H1 (cell line): ENCODE results near the gene LIFR. TPM values are rescaled to one million over a fixed set of nuclear protein-coding genes. Genes with fewer than 3 reads are reported as not detected.
"Not testable (repeated sequence)": the region's sequence is repeated elsewhere in the genome, so short reads cannot be mapped to it uniquely, and the experiment has no call there.

ENCODE experiments used
- CTCF ChIA-PET: fragments of 300-600 bp; sonication (Branson Sonifier 250); formaldehyde crosslinking; loops from one replicate; lab custom pipeline; 2021; ENCODE audit not compliant: partially characterized antibody; lab: Charles Lee
- POLR2A ChIA-PET: fragments of 300-600 bp; sonication (Branson Sonifier 250); formaldehyde crosslinking; loops from one replicate; lab custom pipeline; 2021; ENCODE audit warnings: inconsistent platforms; ENCODE audit not compliant: partially characterized antibody; lab: Charles Lee
- DNase-seq, 2 experiments: peaks; one replicate each; pipeline versions ENCODE4 v3.0.0 to v3.0.0-alpha.2; 2010 to 2022; ENCODE audit warnings: low spot score in 2 of 2, low read depth in 1 of 2, mixed read lengths in 1 of 2
- FAIRE-seq: peaks from 2 replicates; lab custom pipeline; 2011; peaks lifted over from hg19 to GRCh38; lab: Jason Lieb, UNC
- H2AFZ ChIP-seq: 2 replicates; pipeline ENCODE4 v1.8.1; 2012; ENCODE audit warnings: low read length, inconsistent platforms
- H2AK5ac ChIP-seq: 2 replicates; pipeline ENCODE4 v1.6.1; 2013; ENCODE audit warnings: low read depth, low read length
- H2BK120ac ChIP-seq: replicated peaks from 2 replicates; pipeline ENCODE3; 2013; ENCODE audit warnings: low read depth, low read length, inconsistent platforms
- H2BK12ac ChIP-seq: 2 replicates; pipeline ENCODE4 v1.6.1; 2013; ENCODE audit warnings: low read depth, low read length
- H2BK15ac ChIP-seq: 2 replicates; pipeline ENCODE4 v1.6.1; 2013; ENCODE audit warnings: low read length
- H2BK20ac ChIP-seq: 2 replicates; pipeline ENCODE4 v1.6.1; 2013; ENCODE audit warnings: low read length
- H2BK5ac ChIP-seq: 2 replicates; pipeline ENCODE4 v1.6.1; 2013; ENCODE audit warnings: low read depth, low read length
- H3K14ac ChIP-seq: 2 replicates; pipeline ENCODE4 v1.6.1; 2013; ENCODE audit warnings: inconsistent platforms; ENCODE audit not compliant: insufficient read length
- H3K18ac ChIP-seq: 2 replicates; pipeline ENCODE4 v1.6.1; 2013; ENCODE audit warnings: low read length; ENCODE audit errors: extremely low read depth
- H3K23ac ChIP-seq: 2 replicates; pipeline ENCODE4 v1.6.1; 2013; ENCODE audit warnings: inconsistent platforms; ENCODE audit not compliant: insufficient read length
- H3K23me2 ChIP-seq: 2 replicates; pipeline ENCODE4 v1.6.1; 2013; ENCODE audit warnings: low read depth, low read length
- H3K27ac ChIP-seq: 2 replicates; pipeline ENCODE4 v1.6.1; 2011; ENCODE audit warnings: low read depth, low read length, inconsistent platforms
- H3K27me3 ChIP-seq, 4 experiments: replicated peaks in 1 of 4; 1 replicate in 1 of 4; 2 replicates in 3 of 4; pipeline versions ENCODE4 v1.6.1 to v1.8.1; 2011 to 2013; ENCODE audit warnings: low read length in 3 of 4, mild to moderate bottlenecking in 3 of 4, inconsistent platforms in 2 of 4, mixed read lengths in 2 of 4, moderate library complexity in 1 of 4; ENCODE audit not compliant: control insufficient read depth in 3 of 4, insufficient read depth in 3 of 4; ENCODE audit errors: extremely low read depth in 1 of 4
- H3K36me3 ChIP-seq, 4 experiments: 2 replicates each; pipeline versions ENCODE4 v1.6.1 to v1.8.1; 2011 to 2013; ENCODE audit warnings: mild to moderate bottlenecking in 4 of 4, low read length in 3 of 4, moderate library complexity in 2 of 4, control low read depth in 1 of 4, inconsistent platforms in 1 of 4; ENCODE audit not compliant: insufficient read depth in 4 of 4, control insufficient read depth in 2 of 4
- H3K4ac ChIP-seq: replicated peaks from 2 replicates; pipeline ENCODE3; 2013; ENCODE audit warnings: low read length, low read depth, mixed read lengths, inconsistent platforms; ENCODE audit not compliant: insufficient read length
- H3K4me1 ChIP-seq, 4 experiments: replicated peaks in 1 of 4; 1 replicate in 1 of 4; 2 replicates in 3 of 4; pipeline versions ENCODE4 v1.6.1 to v1.8.1; 2011 to 2013; ENCODE audit warnings: low read length in 3 of 4, inconsistent platforms in 2 of 4, mixed read lengths in 1 of 4; ENCODE audit not compliant: insufficient read depth in 4 of 4, control insufficient read depth in 3 of 4
- H3K4me2 ChIP-seq, 2 experiments: 2 replicates each; pipeline versions ENCODE4 v1.6.1 to v1.8.1; 2011 to 2013; ENCODE audit warnings: low read depth in 2 of 2, low read length in 2 of 2, control low read depth in 1 of 2, inconsistent platforms in 1 of 2, mild to moderate bottlenecking in 1 of 2; ENCODE audit not compliant: insufficient read depth in 1 of 2
- H3K4me3 ChIP-seq, 4 experiments: fragments of 200-600, 300-600 bp in 1 of 4; sonication (generic), shearing (Covaris generic), sonication (Bioruptor Twin) in 1 of 4; 2 replicates each; pipeline versions ENCODE4 v1.5.1 to v1.8.1; 2011 to 2016; ENCODE audit warnings: low read length in 4 of 4, low read depth in 3 of 4, control low read depth in 2 of 4, inconsistent platforms in 2 of 4, mild to moderate bottlenecking in 2 of 4, mixed read lengths in 1 of 4, moderate library complexity in 1 of 4; ENCODE audit not compliant: insufficient read depth in 2 of 4; ENCODE audit errors: extremely low read depth in 1 of 4
- H3K56ac ChIP-seq: replicated peaks from 2 replicates; pipeline ENCODE3; 2013; ENCODE audit warnings: low read depth, mild to moderate bottlenecking, mixed read lengths, low read length, inconsistent platforms; ENCODE audit not compliant: insufficient read length
- H3K79me1 ChIP-seq: 2 replicates; pipeline ENCODE4 v1.6.1; 2013; ENCODE audit warnings: low read depth, low read length, control low read depth
- H3K79me2 ChIP-seq, 2 experiments: 2 replicates each; pipeline versions ENCODE4 v1.6.1 to v1.8.1; 2012 to 2013; ENCODE audit warnings: low read length in 2 of 2, mild to moderate bottlenecking in 2 of 2, inconsistent platforms in 1 of 2; ENCODE audit not compliant: insufficient read depth in 2 of 2, control insufficient read depth in 1 of 2
- H3K9ac ChIP-seq, 4 experiments: replicated peaks in 1 of 4; 1 replicate in 1 of 4; 2 replicates in 3 of 4; pipeline versions ENCODE4 v1.6.1 to v1.8.1; 2011 to 2013; ENCODE audit warnings: low read depth in 3 of 4, low read length in 3 of 4, control low read depth in 2 of 4, mild to moderate bottlenecking in 2 of 4, moderate library complexity in 2 of 4, inconsistent platforms in 1 of 4; ENCODE audit errors: extremely low read depth in 1 of 4
- H3K9me3 ChIP-seq, 2 experiments: 2 replicates each; pipeline versions ENCODE4 v1.6.1 to v1.8.1; 2012 to 2013; ENCODE audit warnings: mild to moderate bottlenecking in 2 of 2, moderate library complexity in 2 of 2, control low read depth in 1 of 2, inconsistent platforms in 1 of 2, low read depth in 1 of 2, low read length in 1 of 2, mixed read lengths in 1 of 2; ENCODE audit not compliant: insufficient read depth in 2 of 2
- H4K20me1 ChIP-seq, 2 experiments: replicated peaks in 1 of 2; 2 replicates each; pipeline versions ENCODE3 to v1.8.1; 2011 to 2013; ENCODE audit warnings: inconsistent platforms in 2 of 2, low read length in 2 of 2, mild to moderate bottlenecking in 1 of 2; ENCODE audit not compliant: insufficient read depth in 2 of 2, control insufficient read depth in 1 of 2
- H4K5ac ChIP-seq: 2 replicates; pipeline ENCODE4 v1.6.1; 2013; ENCODE audit warnings: low read length, low read depth, mixed read lengths, inconsistent platforms; ENCODE audit not compliant: insufficient read length
- H4K8ac ChIP-seq: 2 replicates; pipeline ENCODE4 v1.8.0; 2013; ENCODE audit warnings: mild to moderate bottlenecking, moderate library complexity, low read length, inconsistent platforms; ENCODE audit not compliant: insufficient read depth; ENCODE audit errors: extremely low read depth
- H4K91ac ChIP-seq: replicated peaks from 2 replicates; pipeline ENCODE3; 2013; ENCODE audit warnings: low read length, mixed read lengths, inconsistent platforms; ENCODE audit not compliant: insufficient read length
- CTBP2 ChIP-seq: IDR thresholded peaks from 2 replicates; pipeline ENCODE4 v1.7.0; 2011; ENCODE audit warnings: borderline replicate concordance, mild to moderate bottlenecking, moderate library complexity, mixed read lengths, low read length; ENCODE audit not compliant: insufficient read depth, insufficient read length
- GABPA ChIP-seq: IDR thresholded peaks from 2 replicates; pipeline ENCODE4 v1.6.1; 2011; ENCODE audit warnings: mild to moderate bottlenecking, low read length, moderate library complexity, borderline replicate concordance; ENCODE audit not compliant: insufficient read depth
- KDM5A ChIP-seq: fragments of 200-600 bp; IDR thresholded peaks from 2 replicates; pipeline ENCODE4 v1.7.1; 2012; ENCODE audit warnings: mild to moderate bottlenecking, low read length, inconsistent platforms, mixed read lengths
- NANOG ChIP-seq: IDR thresholded peaks from 2 replicates; pipeline ENCODE4 v1.6.1; 2011; ENCODE audit warnings: low read length, low read depth, mild to moderate bottlenecking, inconsistent platforms; ENCODE audit not compliant: insufficient read depth, poor library complexity, severe bottlenecking
- SRF ChIP-seq: IDR thresholded peaks from 2 replicates; pipeline ENCODE4 v1.6.1; 2011; ENCODE audit warnings: mild to moderate bottlenecking, low read depth, low read length, moderate library complexity
- polyA plus RNA-seq, 7 experiments: library from polyadenylated mRNA; depleted of rRNA in 3 of 7; stranded (reverse) in 5 of 7; unstranded in 2 of 7; fragments of >200 nt in 5 of 7; fragments of 200-250 nt in 2 of 7; gene quantifications; 1 replicate in 5 of 7; 2 replicates in 1 of 7; 4 replicates in 1 of 7; pipeline versions ENCODE4 v1.2.1 to v1.2.3, GENCODE V29; 2011 to 2013; ENCODE audit warnings: missing spikeins in 2 of 7, mixed read lengths in 2 of 7
- total RNA-seq: library from RNA; stranded (reverse); fragmentation: NEBNext Ultra II Directional; extraction: Animal tissue kit (Norgen Biotek cat#: 25700); gene quantifications from 2 replicates; pipeline ENCODE4 v1.2.1, GENCODE V29; 2021
- TF ChIP-seq, protein P1 (sequence below): IDR thresholded peaks from 2 replicates; pipeline ENCODE4 v1.6.1; 2012; ENCODE audit warnings: inconsistent platforms
- TF ChIP-seq, protein P2 (sequence below): IDR thresholded peaks from 2 replicates; pipeline ENCODE4 v1.6.1; 2011; ENCODE audit warnings: low read length, improper control_type of control experiment
- TF ChIP-seq, protein P3 (sequence below): IDR thresholded peaks from 2 replicates; pipeline ENCODE4 v1.6.1; 2012; ENCODE audit warnings: inconsistent platforms

LIFR gene
- total and polyA plus RNA-seq, 2 of the 8 experiments (the other 6 are each of a cell fraction or from before 2014, with no cell fraction given) = 2.0 to 18.9 TPM

DNA sequence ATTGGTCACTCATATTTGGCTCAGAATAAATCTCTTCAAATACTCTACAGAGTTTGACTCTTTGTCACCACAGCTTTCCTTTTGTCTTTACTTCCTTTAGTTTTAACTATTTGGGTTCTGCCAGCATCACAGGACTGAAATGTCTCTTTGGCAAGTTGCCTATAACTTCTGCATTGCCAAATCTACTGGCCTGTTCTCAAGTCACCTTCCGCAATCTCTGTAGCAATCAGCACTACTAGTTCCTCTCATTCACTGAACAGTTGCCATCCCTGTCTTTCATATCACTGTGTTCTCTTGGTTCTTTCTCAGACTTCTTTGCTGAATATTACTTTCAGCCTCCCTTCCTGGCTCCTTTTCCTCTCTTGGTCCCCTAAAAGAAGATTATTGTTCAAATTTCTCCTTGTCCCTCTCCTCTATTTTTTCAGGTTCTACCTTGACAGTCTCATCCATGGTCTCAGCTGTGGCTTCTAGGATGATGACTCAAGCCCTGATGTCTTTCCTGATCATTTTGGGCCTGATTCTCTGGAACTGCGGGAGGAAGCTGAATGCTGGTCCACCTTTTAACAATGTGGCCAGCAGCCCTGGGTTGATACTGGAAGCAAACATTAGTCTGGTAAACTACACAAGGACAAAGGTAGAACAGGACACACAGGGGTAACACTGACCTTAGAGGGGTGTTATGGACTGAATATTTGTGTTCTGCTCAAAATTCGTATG is 44.0 kb upstream of the LIFR start (continued):
- no peak for TF ChIP-seq GABPA
- TF ChIP-seq, protein P1, sequence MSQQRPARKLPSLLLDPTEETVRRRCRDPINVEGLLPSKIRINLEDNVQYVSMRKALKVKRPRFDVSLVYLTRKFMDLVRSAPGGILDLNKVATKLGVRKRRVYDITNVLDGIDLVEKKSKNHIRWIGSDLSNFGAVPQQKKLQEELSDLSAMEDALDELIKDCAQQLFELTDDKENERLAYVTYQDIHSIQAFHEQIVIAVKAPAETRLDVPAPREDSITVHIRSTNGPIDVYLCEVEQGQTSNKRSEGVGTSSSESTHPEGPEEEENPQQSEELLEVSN = no peak
- no peak for TF ChIP-seq KDM5A
- TF ChIP-seq, protein P2, sequence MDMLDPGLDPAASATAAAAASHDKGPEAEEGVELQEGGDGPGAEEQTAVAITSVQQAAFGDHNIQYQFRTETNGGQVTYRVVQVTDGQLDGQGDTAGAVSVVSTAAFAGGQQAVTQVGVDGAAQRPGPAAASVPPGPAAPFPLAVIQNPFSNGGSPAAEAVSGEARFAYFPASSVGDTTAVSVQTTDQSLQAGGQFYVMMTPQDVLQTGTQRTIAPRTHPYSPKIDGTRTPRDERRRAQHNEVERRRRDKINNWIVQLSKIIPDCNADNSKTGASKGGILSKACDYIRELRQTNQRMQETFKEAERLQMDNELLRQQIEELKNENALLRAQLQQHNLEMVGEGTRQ = no peak
- no peak for TF ChIP-seq NANOG
- TF ChIP-seq SRF = no peak
- TF ChIP-seq CTBP2 = no peak
- TF ChIP-seq, protein P3, sequence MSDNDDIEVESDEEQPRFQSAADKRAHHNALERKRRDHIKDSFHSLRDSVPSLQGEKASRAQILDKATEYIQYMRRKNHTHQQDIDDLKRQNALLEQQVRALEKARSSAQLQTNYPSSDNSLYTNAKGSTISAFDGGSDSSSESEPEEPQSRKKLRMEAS = no peak

DNA sequence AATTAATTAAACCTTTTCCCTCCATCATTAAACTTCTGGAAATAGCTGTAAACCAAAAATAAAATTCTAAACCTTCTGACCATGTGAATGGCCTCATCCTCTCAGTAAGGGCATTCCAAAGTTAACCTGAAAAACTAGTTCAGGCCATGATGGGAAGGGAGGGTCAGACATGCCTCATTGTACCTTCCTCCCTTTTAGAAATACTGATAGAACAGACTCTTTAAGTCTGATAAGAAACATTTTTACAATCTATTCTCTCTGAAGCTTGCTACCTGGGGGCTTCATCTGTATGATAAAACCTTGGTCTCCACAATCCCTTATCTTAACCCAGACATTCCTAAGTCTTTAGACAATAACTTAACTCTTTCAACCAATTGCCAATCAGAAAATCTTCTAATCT is 43.3 kb upstream of the LIFR start:
- H2AFZ ChIP-seq, H4K91ac ChIP-seq, H3K4me1 ChIP-seq, H2AK5ac ChIP-seq, H3K4me2 ChIP-seq, H3K56ac ChIP-seq, H3K79me1 ChIP-seq, H4K5ac ChIP-seq, POLR2A ChIA-PET, H3K9me3 ChIP-seq, H3K23me2 ChIP-seq, H2BK12ac ChIP-seq, H3K4ac ChIP-seq, H2BK5ac ChIP-seq, FAIRE-seq, H3K27me3 ChIP-seq, H3K27ac ChIP-seq, DNase-seq, H3K14ac ChIP-seq, H3K18ac ChIP-seq, H3K4me3 ChIP-seq, H4K8ac ChIP-seq, H2BK15ac ChIP-seq, H3K9ac ChIP-seq, H4K20me1 ChIP-seq, H3K79me2 ChIP-seq, H2BK120ac ChIP-seq, H2BK20ac ChIP-seq, H3K23ac ChIP-seq, H3K36me3 ChIP-seq: not testable (repeated sequence)
- CTCF ChIA-PET = interaction anchor here (0.6 to 1.4 kb wide), 4 partner anchors 15 to 158 kb away, joined by 3 to 5 read pairs (median 4); no protein-coding TSS in a partner anchor
